ENCODE results near the gene CYP2R1. TPM values are rescaled to one million over a fixed set of nuclear protein-coding genes. Genes with fewer than 3 reads are reported as not detected.

Gene CYP2R1
- total RNA-seq, 1 donor, result 10.2 TPM

- H3K4me3 ChIP-seq (ENCODE audit: low read depth, low read length), result no peak overlapping the region
- TF ChIP-seq CTCF (IDR thresholded peaks at IDR 0.05; ENCODE audit: insufficient read depth, low read length), result no peak
- DNase-seq (ENCODE audit: low read depth), result no peak
Measured at GRCh38 chr11:14835496-14836492, 56.2 kb downstream of the CYP2R1 start.

Small RNA genes lying within 50 kb of the gene (small RNA-seq; reads per million reads assigned to genes)
- not detected for gene CALCP

Other genes with a start within 250 kb of the CYP2R1 start
- 0.82 and 2.8 TPM in 2 replicates for gene PDE3B, start 248.4 kb downstream of the CYP2R1 start, total RNA-seq (ENCODE audit: low replicate concordance)
- not detected in 2 replicates for gene CALCA, start 80.1 kb upstream of the CYP2R1 start, total RNA-seq (ENCODE audit: low replicate concordance)
- not detected in 2 replicates for gene CALCB, start 181.4 kb upstream of the CYP2R1 start, total RNA-seq (ENCODE audit: low replicate concordance)
- 0.81 TPM in 1 of 2 replicates, not detected in the other for gene INSC, start 222.7 kb upstream of the CYP2R1 start, total RNA-seq (ENCODE audit: low replicate concordance)

Measured in fibroblast of the aortic adventitia (primary cell).